ENCODE data around the gene FXYD1.

GRCh38 chr19:35160629-35161433, 22.2 kb downstream of the FXYD1 start:
- no peak for TF ChIP-seq POLR2AphosphoS5 (IDR thresholded peaks at IDR 0.05)
- no peak for TF ChIP-seq CTCF (IDR thresholded peaks at IDR 0.05)

Measured in transverse colon (tissue), 4 donors.